Measurements from ENCODE around the gene SLC25A12.
"Not testable (repeated sequence)": the region's sequence is repeated elsewhere in the genome, so short reads cannot be mapped to it uniquely, and the experiment has no call there.

SLC25A12 gene

DNA sequence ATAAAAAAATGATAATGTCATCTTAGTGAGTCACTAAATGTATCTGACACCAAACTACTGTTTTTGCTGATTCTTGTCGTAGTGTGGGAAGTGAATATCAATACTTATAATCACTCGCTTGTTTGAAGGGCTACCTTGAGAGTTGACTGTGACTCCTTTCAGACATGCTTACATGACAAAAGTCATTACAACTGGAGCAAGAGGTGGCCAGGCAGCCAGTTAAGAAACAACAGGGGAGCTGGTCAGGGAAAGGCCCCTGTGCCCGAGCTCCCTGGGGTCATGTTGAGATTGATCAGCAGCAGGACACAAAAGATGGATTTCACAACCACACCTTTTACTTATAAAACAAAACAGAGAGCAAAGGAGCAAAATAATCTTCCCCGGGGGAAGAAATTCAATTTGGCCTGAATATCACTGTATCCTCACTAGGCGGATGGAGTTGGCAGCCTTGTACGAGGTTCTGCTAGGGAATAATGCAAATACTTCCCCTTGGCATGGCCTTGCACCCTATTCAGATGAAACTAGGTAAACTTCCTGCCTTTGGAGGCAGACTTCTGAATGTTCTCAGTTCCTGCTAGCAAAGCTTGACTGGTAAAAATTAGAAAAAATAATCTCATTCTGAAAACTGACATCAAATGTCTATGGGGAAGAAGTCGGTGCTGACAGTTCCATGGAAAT, 105.6 kb downstream of the SLC25A12 start:
- no peak for DNase-seq

DNA sequence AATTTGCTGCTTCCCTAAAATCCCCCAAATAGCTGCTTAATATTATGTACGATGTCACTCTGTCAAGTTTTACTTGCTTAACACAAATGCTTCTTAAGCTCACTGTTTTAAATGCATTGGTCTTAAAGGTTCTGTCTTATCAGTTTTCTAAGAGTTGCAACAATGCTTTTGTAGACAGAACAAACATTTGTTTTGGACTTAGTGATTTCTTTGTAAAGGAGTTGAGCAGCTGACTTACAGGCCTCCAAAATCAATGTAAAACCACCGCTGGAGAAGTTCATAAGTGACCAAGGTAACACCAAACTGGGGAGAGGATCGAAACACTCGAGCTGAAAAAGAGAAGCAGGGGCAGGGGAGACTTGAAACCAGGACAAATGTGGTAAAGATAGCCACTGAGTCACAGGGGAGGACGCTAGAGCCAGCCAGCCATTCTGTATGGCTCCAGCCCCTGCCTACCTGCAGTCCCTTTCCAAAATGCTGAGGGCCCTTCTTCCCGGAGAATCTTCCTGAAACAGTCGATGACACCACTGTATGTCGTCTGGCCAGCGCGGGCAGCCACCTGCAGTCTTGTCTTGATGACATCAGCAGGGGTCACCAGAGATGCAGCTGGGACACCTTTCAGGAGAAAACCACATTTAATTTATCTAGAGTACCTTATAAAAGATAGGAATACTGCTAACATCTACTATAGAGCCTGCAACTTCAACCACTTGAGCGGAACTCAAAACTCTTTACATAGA, 106.5 kb downstream of the SLC25A12 start:
- no peak for DNase-seq

DNA sequence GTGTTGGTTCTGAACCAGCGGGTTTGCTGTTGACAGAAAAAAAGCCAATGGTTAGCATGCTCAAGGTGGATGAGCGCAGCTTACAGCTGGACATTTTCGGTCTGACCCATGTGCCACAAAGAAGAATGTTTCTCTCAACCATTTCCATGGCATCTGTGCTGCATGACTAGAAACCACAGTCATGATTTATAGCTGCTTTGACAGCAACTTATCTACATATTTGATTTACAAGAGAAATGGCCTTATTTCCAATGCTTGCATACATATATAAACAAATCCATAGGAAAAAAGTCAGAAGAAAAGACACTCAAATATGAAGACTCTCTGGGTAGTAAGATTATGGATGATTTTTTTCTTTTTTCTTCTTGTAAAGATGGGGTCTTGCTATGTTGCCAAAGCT, 108.6 kb downstream of the SLC25A12 start:
- no peak for DNase-seq

DNA sequence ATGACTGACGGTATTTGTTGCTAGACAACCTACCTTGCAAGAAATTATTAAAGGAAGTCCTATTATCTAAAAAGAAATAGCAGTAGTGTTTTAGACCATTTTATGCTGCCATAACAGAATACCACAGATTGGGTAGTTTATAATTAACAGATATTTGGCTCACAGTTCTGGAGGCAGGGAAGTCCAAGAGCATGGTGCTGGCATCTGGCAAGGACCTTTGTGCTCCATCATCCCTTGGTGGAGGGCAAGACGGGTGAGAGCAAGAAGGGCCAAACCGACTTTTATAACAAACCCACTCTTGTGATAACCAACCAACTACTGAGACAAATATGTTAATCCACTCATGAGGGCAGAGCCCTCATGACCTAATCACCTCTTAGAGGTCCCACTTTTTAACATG, 115.5 kb downstream of the SLC25A12 start:
- no peak for DNase-seq

DNA sequence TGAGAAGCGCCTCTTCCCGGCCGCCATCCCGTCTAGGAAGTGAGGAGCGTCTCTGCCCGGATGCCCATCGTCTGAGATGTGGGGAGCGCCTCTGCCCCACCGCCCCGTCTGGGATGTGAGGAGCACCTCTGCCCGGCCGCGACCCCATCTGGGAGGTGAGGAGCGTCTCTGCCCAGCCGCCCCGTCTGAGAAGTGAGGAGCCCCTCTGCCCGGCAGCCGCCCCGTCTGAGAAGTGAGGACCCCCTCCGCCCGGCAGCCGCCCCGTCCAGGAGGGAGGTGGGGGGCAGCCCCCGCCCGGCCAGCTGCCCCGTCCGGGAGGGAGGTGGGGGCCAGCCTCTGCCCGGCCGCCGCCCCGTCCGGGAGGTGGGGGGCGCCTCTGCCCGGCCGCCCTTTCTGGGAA, 119.5 kb downstream of the SLC25A12 start:
- not testable (repeated sequence) for DNase-seq

DNA sequence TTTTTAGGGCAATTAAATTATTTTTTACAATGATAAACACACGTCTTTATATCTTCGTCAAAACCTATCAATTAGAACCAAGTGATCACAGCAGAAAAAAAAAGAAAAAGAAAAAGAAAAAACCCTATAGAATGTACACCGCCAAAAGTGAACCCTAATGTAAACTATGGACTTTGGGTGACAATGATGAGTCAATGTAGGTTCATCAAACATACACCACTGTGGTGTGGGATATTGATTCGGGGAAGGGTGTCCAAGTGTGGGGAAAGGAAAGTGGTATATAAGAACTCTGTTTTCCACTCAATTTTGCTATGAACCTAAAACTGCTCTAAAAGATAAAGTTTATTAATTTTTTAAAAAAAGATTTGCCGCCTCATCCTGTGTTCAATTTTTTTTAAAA, 121.7 kb downstream of the SLC25A12 start:
- DNase-seq, result no peak

DNA sequence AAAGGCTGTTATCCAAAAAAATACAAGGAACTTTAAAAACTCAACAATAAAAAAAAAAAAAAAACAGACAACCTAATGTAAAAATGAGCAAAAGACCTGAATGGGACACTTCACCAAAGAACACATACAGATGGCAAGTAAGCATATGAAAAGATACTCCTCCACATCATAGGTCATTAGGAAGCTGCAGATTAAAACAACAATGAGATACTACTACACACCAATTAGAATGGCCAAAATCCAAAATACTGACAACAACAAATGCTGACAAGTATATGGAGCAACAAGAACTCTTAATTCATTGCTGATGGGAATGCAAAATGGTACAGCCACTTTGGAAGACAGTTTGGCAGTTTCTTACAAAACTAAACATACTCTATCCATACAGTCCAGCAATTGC, 122.6 kb downstream of the SLC25A12 start:
- DNase-seq, result no peak

DNA sequence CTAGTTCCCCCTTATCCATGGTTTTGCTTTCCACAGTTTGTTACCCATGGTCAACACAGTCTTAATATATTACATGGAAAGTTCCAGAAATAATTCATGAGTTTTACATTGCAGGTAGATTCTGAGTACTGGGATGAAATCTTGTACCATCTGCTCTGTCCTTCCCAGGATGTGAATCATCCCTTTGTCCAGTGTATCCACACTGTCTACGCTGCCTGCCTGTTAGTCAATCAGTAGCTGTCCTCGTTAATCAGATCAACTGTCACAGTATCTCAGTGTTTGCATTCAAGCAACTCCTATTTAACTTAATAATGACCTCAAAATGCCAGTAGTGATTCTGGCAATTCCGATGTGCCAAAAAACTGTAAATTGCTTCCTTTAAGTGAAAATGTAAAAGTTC, 130.4 kb downstream of the SLC25A12 start:
- DNase-seq, result no peak

DNA sequence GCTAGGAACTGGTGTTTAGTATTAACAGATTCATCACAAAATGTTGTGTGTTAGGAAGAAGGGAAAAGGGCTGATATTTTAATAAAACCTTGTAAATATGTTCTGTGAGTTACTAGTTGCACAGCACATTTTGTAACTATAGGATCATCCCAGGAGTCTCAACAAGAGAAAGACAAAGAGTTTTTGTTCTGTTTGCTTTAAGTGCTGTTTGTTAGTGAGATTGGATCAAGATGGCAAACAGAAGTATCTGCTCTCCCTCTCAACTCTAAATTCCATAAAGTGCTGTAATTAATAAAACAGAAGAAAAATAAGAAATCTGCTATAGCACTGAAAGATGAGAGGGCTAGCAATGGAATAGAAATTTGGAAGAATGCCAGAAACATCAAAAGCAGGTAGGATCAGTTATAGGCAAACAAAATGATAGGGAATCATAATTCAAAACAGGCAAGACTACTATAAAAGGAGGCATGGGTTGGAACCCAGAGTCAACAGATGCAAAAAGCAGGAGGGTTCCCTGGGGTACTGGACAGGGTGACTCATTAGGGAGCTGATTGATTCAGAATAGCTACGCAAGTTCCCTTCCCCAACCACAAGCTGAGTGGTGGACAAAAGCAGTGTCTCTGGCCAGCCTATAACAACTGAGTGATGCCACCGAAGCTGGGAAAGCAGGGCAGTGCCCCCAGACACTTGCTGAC, 131.0 kb downstream of the SLC25A12 start:
- DNase-seq, result no peak

DNA sequence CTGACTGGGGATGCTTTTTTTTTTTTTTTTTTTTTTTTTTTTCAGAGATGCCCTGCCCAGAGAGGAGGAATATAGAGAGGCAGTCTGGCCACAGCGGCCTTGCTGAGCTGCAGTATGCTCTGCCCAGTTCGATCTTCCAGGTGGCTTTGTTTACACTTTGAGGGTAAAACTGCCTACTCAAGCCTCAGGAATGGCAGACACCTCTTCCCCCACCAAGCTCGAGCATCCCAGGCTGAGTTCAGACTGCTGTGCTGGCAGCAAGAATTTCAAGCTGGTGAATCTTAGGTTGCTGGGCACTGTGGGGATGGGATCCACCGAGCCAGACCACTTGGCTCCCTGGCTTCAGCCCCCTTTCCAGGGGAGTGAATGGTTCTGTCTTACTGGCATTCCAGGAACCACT, 132.9 kb downstream of the SLC25A12 start:
- not testable (repeated sequence) for DNase-seq

DNA sequence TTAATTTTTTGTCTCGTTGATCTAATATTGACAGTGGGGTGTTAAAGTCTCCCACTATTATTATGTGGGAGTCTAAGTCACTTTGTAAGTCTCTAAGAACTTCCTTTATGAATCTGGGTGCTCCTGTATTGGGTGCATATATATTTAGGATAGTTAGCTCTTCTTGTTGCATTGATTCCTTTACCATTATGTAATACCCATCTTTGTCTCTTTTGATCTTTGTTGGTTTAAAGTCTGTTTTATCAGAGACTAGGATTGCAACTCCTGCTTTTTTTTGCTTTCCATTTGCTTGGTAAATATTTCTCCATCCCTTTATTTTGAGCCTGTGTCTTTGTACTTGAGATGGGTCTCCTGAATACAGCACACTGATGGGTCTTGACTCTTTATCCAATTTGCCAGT, 135.3 kb downstream of the SLC25A12 start:
- DNase-seq, result not testable (repeated sequence)

DNA sequence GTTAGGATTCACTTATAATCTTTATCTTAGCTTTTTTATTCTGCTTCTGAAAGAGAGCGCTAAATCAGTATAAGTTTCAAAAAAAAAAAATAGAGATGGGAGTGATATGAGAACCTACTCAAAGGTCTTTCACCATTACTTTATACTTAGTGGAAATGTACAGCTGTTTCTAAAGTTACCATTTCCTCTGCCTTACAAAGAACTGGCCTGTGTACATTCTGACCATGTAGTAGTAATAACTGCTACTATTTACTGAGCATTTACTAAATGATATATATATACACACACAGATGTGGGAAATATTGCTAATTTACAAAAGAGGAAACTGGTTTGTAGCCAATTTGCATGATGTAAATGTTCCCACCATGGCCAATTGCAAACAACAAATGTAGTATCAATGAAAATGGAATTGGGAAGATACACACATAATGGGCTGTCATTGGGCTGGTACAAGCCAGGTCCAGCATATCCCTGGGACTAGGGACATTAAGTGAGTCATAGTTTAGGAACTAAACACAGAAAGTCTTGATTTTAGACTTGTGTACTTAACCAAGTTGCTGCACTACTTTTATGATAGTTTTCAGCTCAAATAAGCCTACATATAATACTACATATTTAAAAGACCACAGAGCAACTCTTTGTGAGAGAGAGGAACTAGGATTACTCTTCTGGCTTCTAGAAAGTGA, 139.6 kb downstream of the SLC25A12 start:
- DNase-seq, result no peak

DNA sequence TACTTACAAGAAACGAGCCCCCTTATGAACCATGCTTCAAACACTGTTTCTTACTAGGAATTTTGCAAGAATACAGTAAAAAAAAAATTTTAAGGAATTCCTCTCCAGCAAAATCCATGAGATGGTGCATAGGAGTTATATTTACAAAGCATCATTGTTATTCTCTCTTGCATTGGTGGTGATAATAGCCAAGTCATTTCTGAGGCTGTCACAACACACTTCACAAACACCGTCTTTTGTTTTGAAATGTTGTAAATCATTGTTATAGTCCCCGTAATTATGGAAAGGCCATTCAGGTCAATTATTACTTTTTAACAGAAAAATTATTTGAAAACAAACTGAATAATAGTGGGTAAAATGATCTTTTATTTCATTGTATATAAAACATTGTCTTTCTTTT, 146.7 kb downstream of the SLC25A12 start:
- DNase-seq, result no peak

DNA sequence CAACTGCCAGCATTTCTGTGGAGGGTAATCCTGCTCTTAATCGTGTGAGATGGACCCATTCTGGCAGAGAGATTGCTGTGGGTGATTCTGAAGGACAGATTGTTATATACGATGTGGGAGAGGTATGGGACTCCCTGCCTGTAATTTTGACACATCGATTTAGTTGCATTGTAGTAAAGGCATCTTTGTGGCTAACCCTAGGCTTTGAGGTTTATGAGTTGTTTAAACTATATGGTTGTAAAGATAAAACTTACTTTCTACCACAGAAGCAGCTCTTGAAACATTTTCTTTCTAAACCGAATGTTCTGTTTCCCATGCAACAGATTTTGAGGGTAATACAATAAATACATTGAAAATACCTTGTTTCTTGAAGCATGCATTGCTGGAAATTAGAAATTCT, 148.2 kb downstream of the SLC25A12 start:
- no peak for DNase-seq

DNA sequence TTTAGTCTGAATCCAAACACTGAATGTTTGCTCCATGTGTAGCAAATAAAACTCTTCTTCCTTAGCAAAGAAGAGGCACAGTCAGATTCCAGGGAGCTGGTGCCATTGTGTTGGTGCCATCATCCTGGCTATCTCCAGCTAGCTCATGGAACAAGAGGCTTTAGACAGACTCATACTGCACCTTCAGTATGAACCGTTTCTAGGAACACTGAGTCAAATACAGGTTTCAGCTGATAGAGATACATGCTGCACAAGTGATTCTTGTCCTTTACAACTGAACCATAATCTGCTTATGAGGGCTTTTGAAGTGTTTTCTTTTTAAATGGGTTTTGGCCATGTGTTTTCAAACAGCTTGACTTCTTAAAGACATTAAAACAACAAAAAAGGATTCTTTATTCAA, 148.9 kb downstream of the SLC25A12 start:
- DNase-seq, result no peak

DNA sequence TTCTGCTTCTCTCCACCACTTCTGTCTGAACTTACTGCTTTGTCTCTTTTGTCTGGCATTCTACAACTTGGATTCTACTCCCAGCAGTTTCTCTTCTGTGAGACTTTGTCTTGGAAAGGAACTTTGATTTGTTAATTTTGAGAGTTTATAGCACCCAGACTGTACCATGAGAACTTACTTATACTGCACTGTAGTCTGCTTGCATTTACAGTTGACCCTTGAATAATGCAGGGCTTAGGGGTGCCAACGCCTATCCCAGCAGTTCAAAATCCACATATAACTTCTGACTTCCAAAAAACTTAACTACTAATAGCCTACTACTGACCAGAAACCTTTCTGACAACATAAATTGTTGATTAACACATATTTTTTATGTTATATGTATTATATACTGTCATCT, 151.3 kb downstream of the SLC25A12 start:
- no peak for DNase-seq

DNA sequence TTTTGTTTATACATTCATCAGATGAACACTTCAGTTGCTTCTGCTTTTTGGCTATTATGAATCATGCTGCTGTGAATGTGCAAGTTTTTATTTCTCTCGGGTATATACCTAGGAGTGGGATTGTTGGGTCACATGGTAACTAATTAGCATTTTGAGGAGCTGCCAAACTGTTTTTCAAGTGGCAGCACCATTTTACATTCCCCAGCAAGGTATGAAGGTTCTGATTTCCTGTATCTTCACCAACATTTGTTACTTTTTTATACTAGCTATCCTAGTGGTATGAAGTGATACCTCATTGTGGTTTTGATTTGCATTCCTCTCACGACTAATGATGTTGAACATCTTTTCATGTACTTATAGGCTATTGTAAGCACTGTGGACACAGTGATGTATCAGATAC, 152.9 kb downstream of the SLC25A12 start:
- no peak for DNase-seq

DNA sequence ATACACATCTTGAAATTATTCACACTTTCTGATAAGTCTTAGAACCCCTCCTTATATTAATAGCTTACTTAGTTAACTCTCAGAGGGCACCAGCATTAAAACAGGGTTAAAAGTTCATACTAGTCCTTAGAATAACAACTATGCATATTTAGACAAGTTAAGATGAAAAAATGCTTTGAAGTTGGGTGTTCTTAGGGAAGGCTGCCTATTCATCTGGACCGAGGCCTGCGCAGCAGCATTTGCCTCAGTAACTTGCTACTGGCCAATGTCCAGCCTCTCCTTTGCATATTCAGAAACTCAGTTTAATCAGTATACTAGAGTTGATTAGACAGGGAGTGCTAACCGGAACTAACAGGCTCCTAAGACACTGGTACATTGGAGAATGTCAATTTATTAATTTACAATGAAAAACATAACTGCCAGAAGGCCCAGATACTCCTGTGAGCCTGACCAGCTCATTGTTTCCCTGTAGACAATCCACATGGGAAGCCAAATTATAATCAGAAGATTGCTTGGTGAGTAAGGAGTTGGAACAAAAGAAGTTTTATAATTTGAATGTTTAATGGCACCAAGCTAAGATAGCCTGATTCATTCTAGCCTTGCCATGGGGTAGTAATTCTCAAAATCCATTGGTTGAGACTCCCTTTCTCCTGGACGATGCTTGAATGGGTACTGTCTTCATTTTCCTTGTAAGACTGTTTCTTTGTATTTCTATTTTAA, 157.9 kb downstream of the SLC25A12 start:
- DNase-seq, result no peak

Measured in activated naive CD4-positive, alpha-beta T cell treated with Interleukin-2 at 50 U/mL for 16 hours (primary cell).